SK-N-MC (cell line): Measurements from ENCODE around the gene NHSL2.

ENCODE experiments used
- EZH2 ChIP-seq: fragments of 200-600 bp; sonication (generic); IDR thresholded peaks from one replicate; pipeline ENCODE4 v1.6.1; 2017; ENCODE audit warnings: antibody characterized with exemption
- POLR2AphosphoS5 ChIP-seq: IDR thresholded peaks from 2 replicates; pipeline ENCODE4 v1.6.1; 2012; ENCODE audit warnings: mild to moderate bottlenecking, low read depth, low read length, borderline replicate concordance

- no peak for TF ChIP-seq EZH2
- no peak for TF ChIP-seq POLR2AphosphoS5
These were observed 221.8 kb downstream of the NHSL2 start for GRCh38 chrX:72132456-72132855.
